ENCODE results near the gene DDX24. TPM values are rescaled to one million over a fixed set of nuclear protein-coding genes. Genes with fewer than 3 reads are reported as not detected.

DDX24 gene
- total and polyA plus RNA-seq, 2 of the 8 experiments (the other 6 are each of a cell fraction or from before 2014, with no cell fraction given): 89.0 to 201 TPM

DNA sequence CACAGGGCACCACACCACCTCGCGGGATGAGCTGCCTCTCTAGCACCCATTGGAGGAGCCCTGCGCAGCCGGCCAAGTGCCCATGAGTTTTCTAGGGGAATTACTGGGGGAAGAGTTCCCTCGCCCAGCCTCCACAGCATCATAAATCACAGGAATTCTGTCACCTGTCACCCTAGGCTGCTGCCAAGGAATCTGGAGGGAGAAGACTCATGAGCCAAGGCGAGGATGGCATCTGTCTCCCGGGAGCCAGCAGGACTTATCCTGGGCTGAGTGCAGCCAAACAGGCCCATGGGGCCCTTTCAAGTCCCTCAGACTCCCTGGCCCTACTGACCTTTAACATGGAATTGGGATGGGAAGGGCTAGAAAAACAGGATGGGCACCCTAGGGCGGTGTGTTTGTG, 62.7 kb downstream of the DDX24 start (continued):
- no peak for TF ChIP-seq KDM5A (IDR thresholded peaks at IDR 0.05; ENCODE audit: low read length)
- TF ChIP-seq SRF (IDR thresholded peaks at IDR 0.05; ENCODE audit: low read depth, low read length): no peak
- no peak for TF ChIP-seq RXRA (IDR thresholded peaks at IDR 0.05; ENCODE audit: insufficient read depth, low read depth, low read length)
